Endodermal cell (in vitro differentiated cells): Measurements from ENCODE around the gene GMPS. TPM values are rescaled to one million over a fixed set of nuclear protein-coding genes. Genes with fewer than 3 reads are reported as not detected.

Experiments
- DNase-seq: peaks from one replicate; pipeline ENCODE4 v3.0.0-alpha.2; 2017
- H3K27ac ChIP-seq: 2 replicates; pipeline ENCODE4 v1.5.1; 2013; ENCODE audit warnings: mild to moderate bottlenecking, low read depth, low read length, moderate library complexity
- H3K27me3 ChIP-seq: 2 replicates; pipeline ENCODE4 v1.6.1; 2013; ENCODE audit warnings: mild to moderate bottlenecking, low read length, moderate library complexity; ENCODE audit not compliant: insufficient read depth, control insufficient read depth, poor library complexity, severe bottlenecking
- H3K36me3 ChIP-seq: 2 replicates; pipeline ENCODE4 v1.7.0; 2013; ENCODE audit warnings: mild to moderate bottlenecking, low read length, moderate library complexity; ENCODE audit not compliant: control insufficient read depth, insufficient read depth
- H3K4me1 ChIP-seq: one replicate; pipeline ENCODE4 v1.7.0; 2013; ENCODE audit warnings: low read length; ENCODE audit not compliant: control insufficient read depth, insufficient read depth
- H3K4me3 ChIP-seq: 2 replicates; pipeline ENCODE4 v1.5.1; 2013; ENCODE audit warnings: mild to moderate bottlenecking, low read length, moderate library complexity
- H3K9ac ChIP-seq: 2 replicates; pipeline ENCODE4 v1.6.1; 2013; ENCODE audit warnings: mild to moderate bottlenecking, low read length, moderate library complexity; ENCODE audit not compliant: poor library complexity, severe bottlenecking; ENCODE audit errors: extremely low read depth
- H3K9me3 ChIP-seq: 2 replicates; pipeline ENCODE4 v1.6.1; 2013; ENCODE audit warnings: mild to moderate bottlenecking, low read length, moderate library complexity; ENCODE audit not compliant: control insufficient read depth
- H3K27ac Mint-ChIP-seq: 2 replicates; pipeline ENCODE4 v1.8.0; 2020; ENCODE audit warnings: mixed read lengths
- H3K27me3 Mint-ChIP-seq: 2 replicates; pipeline ENCODE4 v1.8.0; 2021; ENCODE audit warnings: mild to moderate bottlenecking, mixed read lengths; ENCODE audit not compliant: insufficient read depth
- H3K36me3 Mint-ChIP-seq: 2 replicates; pipeline ENCODE4 v1.8.0; 2020; ENCODE audit warnings: low read depth, mixed read lengths
- H3K4me1 Mint-ChIP-seq: 2 replicates; pipeline ENCODE4 v1.8.0; 2020; ENCODE audit warnings: mixed read lengths
- H3K4me3 Mint-ChIP-seq: 2 replicates; pipeline ENCODE4 v1.8.0; 2020; ENCODE audit warnings: mild to moderate bottlenecking, moderate library complexity, mixed read lengths
- H3K9me3 Mint-ChIP-seq: 2 replicates; pipeline ENCODE4 v1.8.0; 2020; ENCODE audit warnings: mild to moderate bottlenecking, mixed read lengths
- CTCF ChIP-seq: fragments of 200-600 bp; sonication (generic); conservative IDR thresholded peaks from 2 replicates; pipeline ENCODE4 v1.5.0; 2021; ENCODE audit warnings: antibody characterized with exemption, mild to moderate bottlenecking
- WGBS, 2 experiments: methylation state at CpG; one replicate each; pipeline versions ENCODE4 v1.1.5 to v1.1.7; 2013; ENCODE audit warnings: missing lambda C conversion rate in 2 of 2, mixed read lengths in 1 of 2; ENCODE audit not compliant: insufficient coverage in 1 of 2, insufficient read length in 1 of 2; 5-methylcytosine and 5-hydroxymethylcytosine counted together
- total RNA-seq, 2 donors: library from RNA; stranded (reverse); fragmentation: NEBNext Ultra II Directional in 1 of 2; extraction: Animal tissue kit (Norgen Biotek cat#: 25700) in 1 of 2; gene quantifications; 2 replicates in 1 of 2; 3 replicates in 1 of 2; pipeline ENCODE4 v1.2.1, GENCODE V29; 2021

Gene GMPS
- total RNA-seq, 2 donors from 2014 or later, result 112 to 138 TPM

- Mint-ChIP-seq H3K4me3 (no peak overlapping the region), H3K27ac (no peak overlapping the region), H3K9me3 (peaks cover 15% of the 10 kb centered on the region), H3K27me3 (no peaks in the 10 kb centered on the region), H3K4me1 (no peaks in the 10 kb centered on the region), H3K36me3 (peaks cover 6% of the 10 kb centered on the region)
- no peak for DNase-seq
- no peaks in the 10 kb centered on the region for H3K36me3 ChIP-seq
- no peaks in the 10 kb centered on the region for H3K4me1 ChIP-seq
- no peak overlapping the region for H3K27ac ChIP-seq
- no peak overlapping the region for H3K9ac ChIP-seq
- peak; percentile 29 for TF ChIP-seq CTCF
- 94% methylated on average over 2 of the region's 4 CpGs; no CpG with 5 or more reads in 1 of the 2 experiments for WGBS, 2 experiments
- no peak overlapping the region for H3K4me3 ChIP-seq
- no peaks in the 10 kb centered on the region for H3K27me3 ChIP-seq
- H3K9me3 ChIP-seq, result peaks cover 8% of the 10 kb centered on the region
These were observed 86.3 kb downstream of the GMPS start for GRCh38 chr3:155956508-155957411.

DNA sequence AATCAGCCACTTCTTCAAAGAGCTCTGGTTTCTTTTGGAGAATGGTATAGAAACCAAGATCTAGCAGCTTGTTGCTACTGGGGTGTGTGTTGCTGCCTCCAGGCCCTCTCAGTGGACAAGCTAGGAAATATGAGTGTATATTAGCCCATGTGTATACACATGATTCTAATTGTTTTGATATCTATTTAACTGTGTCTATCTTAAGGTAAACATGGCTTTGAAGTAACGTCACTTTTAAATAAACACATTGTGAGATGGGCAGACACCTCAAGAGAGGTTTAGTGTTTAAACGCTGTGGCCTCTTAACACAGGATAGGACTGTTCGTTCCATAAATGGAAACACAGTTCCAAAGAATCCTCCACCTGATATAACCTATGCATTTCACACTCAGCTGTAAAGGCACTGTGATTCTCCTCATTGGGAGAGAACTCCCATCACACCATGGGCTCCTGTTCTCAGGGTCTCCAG lies 87.0 kb downstream of the GMPS start:
- Mint-ChIP-seq H3K27ac (no peak overlapping the region), H3K27me3 (no peaks in the 10 kb centered on the region), H3K9me3 (peaks cover 17% of the 10 kb centered on the region), H3K4me3 (no peak overlapping the region), H3K4me1 (no peaks in the 10 kb centered on the region), H3K36me3 (peaks cover 4% of the 10 kb centered on the region)
- Histone ChIP-seq H3K27ac (no peak overlapping the region), H3K4me3 (no peak overlapping the region), H3K27me3 (no peaks in the 10 kb centered on the region), H3K9ac (no peak overlapping the region), H3K9me3 (peaks cover 8% of the 10 kb centered on the region), H3K4me1 (no peaks in the 10 kb centered on the region), H3K36me3 (no peaks in the 10 kb centered on the region)
- WGBS, 2 experiments, result 90 to 93% methylated on average over 2 to 3 of the region's 3 CpGs
- DNase-seq, result no peak
- no peak for TF ChIP-seq CTCF

DNA sequence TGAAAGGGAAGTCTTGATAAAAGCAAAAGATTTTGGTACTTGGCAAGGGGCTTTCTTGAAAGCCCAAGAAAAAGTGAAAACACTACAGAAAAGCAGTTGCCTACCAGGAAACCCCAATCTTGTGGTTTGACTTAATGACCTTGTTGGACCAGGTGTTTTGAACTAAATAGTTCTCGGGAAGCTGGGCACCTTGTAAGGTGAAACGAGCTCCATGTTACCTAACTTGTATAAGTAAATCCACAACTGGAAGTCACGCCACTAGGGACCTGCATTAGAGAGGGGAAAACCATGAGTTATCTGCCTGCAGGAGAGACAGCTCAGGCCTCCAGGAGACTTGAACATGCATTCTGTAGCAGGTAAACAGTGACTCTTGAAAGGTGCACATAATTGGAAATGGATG lies 88.2 kb downstream of the GMPS start:
- no peak overlapping the region for H3K27ac Mint-ChIP-seq
- Histone ChIP-seq H3K4me3 (no peak overlapping the region), H3K36me3 (no peaks in the 10 kb centered on the region), H3K9me3 (no peaks in the 10 kb centered on the region), H3K9ac (no peak overlapping the region), H3K27ac (no peak overlapping the region), H3K4me1 (no peaks in the 10 kb centered on the region), H3K27me3 (no peaks in the 10 kb centered on the region)
- no peaks in the 10 kb centered on the region for H3K4me1 Mint-ChIP-seq
- no peaks in the 10 kb centered on the region for H3K27me3 Mint-ChIP-seq
- H3K36me3 Mint-ChIP-seq, result no peaks in the 10 kb centered on the region
- no peak overlapping the region for H3K4me3 Mint-ChIP-seq
- no peak for DNase-seq
- 88 to 96% methylated on average over 3 of the region's 3 CpGs for WGBS, 2 experiments
- peaks cover 14% of the 10 kb centered on the region for H3K9me3 Mint-ChIP-seq
- no peak for TF ChIP-seq CTCF
